Right lobe of liver (tissue), 4 donors: ENCODE measurements around the gene TNIK.

Experiments
- POLR2A ChIP-seq: fragments of 450-650 bp; IDR thresholded peaks from one replicate; pipeline ENCODE4 v1.6.1; 2017; ENCODE audit warnings: antibody characterized with exemption, mild to moderate bottlenecking
- TF ChIP-seq, protein P1 (sequence below), 4 donors: fragments of 200-600 bp in 3 of 4; fragments of 450-650 bp in 1 of 4; IDR thresholded peaks; one replicate each; pipeline versions ENCODE4 v1.5.1 to v1.8.0; 2016 to 2022; ENCODE audit warnings: antibody characterized with exemption in 4 of 4, mild to moderate bottlenecking in 2 of 4
- donor health status: DM: no; HTN: no; CAD: no.
- donor health status: DM: no; HTN: no; CAD: no.
- donor health status: DM: no; HTN: yes; CAD: no.

DNA sequence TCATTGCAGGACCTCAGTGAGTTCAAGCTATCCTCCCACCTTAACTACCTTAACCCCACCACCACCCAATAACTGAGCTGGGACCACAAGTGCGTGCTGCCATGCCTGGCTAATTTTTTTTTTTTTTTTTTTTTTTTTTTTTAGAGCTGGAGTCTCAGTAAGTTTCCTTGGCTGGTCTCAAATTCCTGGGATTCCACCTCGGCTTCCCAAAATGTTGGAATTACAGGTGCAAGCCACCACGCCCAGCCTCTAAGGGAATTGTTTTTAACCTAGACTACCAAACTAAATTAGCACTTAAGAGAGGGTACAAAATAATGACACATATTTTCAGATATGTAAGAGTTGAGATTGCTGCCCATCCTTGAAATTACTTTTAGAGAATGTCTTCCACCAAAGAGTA lies 4.3 kb upstream of the TNIK start:
- TF ChIP-seq POLR2A, result no peak
- TF ChIP-seq, protein P1, sequence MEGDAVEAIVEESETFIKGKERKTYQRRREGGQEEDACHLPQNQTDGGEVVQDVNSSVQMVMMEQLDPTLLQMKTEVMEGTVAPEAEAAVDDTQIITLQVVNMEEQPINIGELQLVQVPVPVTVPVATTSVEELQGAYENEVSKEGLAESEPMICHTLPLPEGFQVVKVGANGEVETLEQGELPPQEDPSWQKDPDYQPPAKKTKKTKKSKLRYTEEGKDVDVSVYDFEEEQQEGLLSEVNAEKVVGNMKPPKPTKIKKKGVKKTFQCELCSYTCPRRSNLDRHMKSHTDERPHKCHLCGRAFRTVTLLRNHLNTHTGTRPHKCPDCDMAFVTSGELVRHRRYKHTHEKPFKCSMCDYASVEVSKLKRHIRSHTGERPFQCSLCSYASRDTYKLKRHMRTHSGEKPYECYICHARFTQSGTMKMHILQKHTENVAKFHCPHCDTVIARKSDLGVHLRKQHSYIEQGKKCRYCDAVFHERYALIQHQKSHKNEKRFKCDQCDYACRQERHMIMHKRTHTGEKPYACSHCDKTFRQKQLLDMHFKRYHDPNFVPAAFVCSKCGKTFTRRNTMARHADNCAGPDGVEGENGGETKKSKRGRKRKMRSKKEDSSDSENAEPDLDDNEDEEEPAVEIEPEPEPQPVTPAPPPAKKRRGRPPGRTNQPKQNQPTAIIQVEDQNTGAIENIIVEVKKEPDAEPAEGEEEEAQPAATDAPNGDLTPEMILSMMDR (IDR thresholded peaks at IDR 0.05), result no peak
